ENCODE results near the gene NPAS1.
"Not testable (repeated sequence)": the region's sequence is repeated elsewhere in the genome, so short reads cannot be mapped to it uniquely, and the experiment has no call there.

NPAS1 gene

GRCh38 chr19:47047272-47047762, 27.7 kb downstream of the NPAS1 start:
- no peak for DNase-seq

- peak; percentile 67 to 76 for DNase-seq
Measured at GRCh38 chr19:47047763-47048405, 28.2 kb downstream of the NPAS1 start.

- no peak for DNase-seq
Measured at GRCh38 chr19:47049307-47049700, 29.7 kb downstream of the NPAS1 start.

- DNase-seq = not testable (repeated sequence)
Measured at GRCh38 chr19:47050562-47050961, 30.9 kb downstream of the NPAS1 start.

- DNase-seq = peak; percentile 54 to 60
Measured at GRCh38 chr19:47056411-47056810, 36.8 kb downstream of the NPAS1 start.

- no peak for DNase-seq
Measured at GRCh38 chr19:47057328-47057727, 37.7 kb downstream of the NPAS1 start.

GRCh38 chr19:47058621-47059022, 39.0 kb downstream of the NPAS1 start:
- no peak for DNase-seq

- no peak for DNase-seq
Measured at GRCh38 chr19:47063874-47064273, 44.2 kb downstream of the NPAS1 start.

- DNase-seq = no peak
Measured at GRCh38 chr19:47065242-47065641, 45.6 kb downstream of the NPAS1 start.

GRCh38 chr19:47066376-47067214, 47.0 kb downstream of the NPAS1 start:
- no peak for DNase-seq

- no peak for DNase-seq
Measured at GRCh38 chr19:47067215-47067847, 47.7 kb downstream of the NPAS1 start.

GRCh38 chr19:47068246-47068645, 48.6 kb downstream of the NPAS1 start:
- no peak for DNase-seq

GRCh38 chr19:47068876-47069406, 49.3 kb downstream of the NPAS1 start:
- no peak for DNase-seq

- no peak for DNase-seq
Measured at GRCh38 chr19:47069795-47070194, 50.2 kb downstream of the NPAS1 start.

- DNase-seq = no peak
Measured at GRCh38 chr19:47070756-47071155, 51.1 kb downstream of the NPAS1 start.

GRCh38 chr19:47071731-47072130, 52.1 kb downstream of the NPAS1 start:
- no peak for DNase-seq

GRCh38 chr19:47072323-47072722, 52.7 kb downstream of the NPAS1 start:
- no peak for DNase-seq

GRCh38 chr19:47073574-47073973, 53.9 kb downstream of the NPAS1 start:
- no peak for DNase-seq

- no peak for DNase-seq
Measured at GRCh38 chr19:47074621-47075020, 55.0 kb downstream of the NPAS1 start.

GRCh38 chr19:47075179-47075810, 55.7 kb downstream of the NPAS1 start:
- no peak for DNase-seq

- DNase-seq = no peak
Measured at GRCh38 chr19:47075941-47076340, 56.3 kb downstream of the NPAS1 start.

GRCh38 chr19:47078351-47078750, 58.7 kb downstream of the NPAS1 start:
- not testable (repeated sequence) for DNase-seq

- no peak for DNase-seq
Measured at GRCh38 chr19:47081095-47081494, 61.5 kb downstream of the NPAS1 start.

Measured in NCI-H524 (cell line).